GM18519 (cell line): ENCODE data around the gene TNN.
"Not testable (repeated sequence)": the region's sequence is repeated elsewhere in the genome, so short reads cannot be mapped to it uniquely, and the experiment has no call there.

ENCODE experiments used
- ATAC-seq: cut with Tn5 transposase; IDR thresholded peaks from one replicate; pipeline ENCODE4 v1.9.1; 2021; ENCODE audit warnings: mild to moderate bottlenecking, moderate library complexity; ENCODE audit not compliant: unreplicated experiment, low FRiP score

The TNN gene

GRCh38 chr1:175067362-175068106, at the start of gene TNN:
Gene TNN (plus strand): TSS chr1:175067833. CDS start chr1:175077419, 9,586 bp downstream.
- no peak for ATAC-seq

GRCh38 chr1:175019524-175019923, 48.1 kb upstream of the TNN start:
- ATAC-seq: no peak

- ATAC-seq: peak; percentile 76
Observed at GRCh38 chr1:175023043-175023921, 44.4 kb upstream of the TNN start, which contains the start of gene MRPS14. Gene MRPS14 (minus strand): TSS chr1:175023425. CDS start chr1:175023408, 17 bp downstream.

GRCh38 chr1:175023922-175024242, 43.8 kb upstream of the TNN start:
- not testable (repeated sequence) for ATAC-seq

GRCh38 chr1:175024773-175025172, 42.9 kb upstream of the TNN start:
- ATAC-seq: no peak

GRCh38 chr1:175033953-175034352, 33.7 kb upstream of the TNN start:
- ATAC-seq: no peak

- no peak for ATAC-seq
Observed at GRCh38 chr1:175034775-175035174, 32.9 kb upstream of the TNN start.

GRCh38 chr1:175035865-175036264, 31.8 kb upstream of the TNN start:
- no peak for ATAC-seq

GRCh38 chr1:175036476-175036875, 31.2 kb upstream of the TNN start:
- ATAC-seq: no peak

GRCh38 chr1:175037416-175037815, 30.2 kb upstream of the TNN start:
- ATAC-seq: no peak

GRCh38 chr1:175040324-175040879, 27.2 kb upstream of the TNN start:
- ATAC-seq: no peak

- ATAC-seq: no peak
Observed at GRCh38 chr1:175042650-175043049, 25.0 kb upstream of the TNN start.

GRCh38 chr1:175043824-175044223, 23.8 kb upstream of the TNN start:
- ATAC-seq: no peak

GRCh38 chr1:175044591-175044990, 23.0 kb upstream of the TNN start:
- ATAC-seq: not testable (repeated sequence)

GRCh38 chr1:175045097-175045496, 22.5 kb upstream of the TNN start:
- ATAC-seq: no peak

- no peak for ATAC-seq
Observed at GRCh38 chr1:175045519-175045918, 22.1 kb upstream of the TNN start.

- no peak for ATAC-seq
Observed at GRCh38 chr1:175050992-175051391, 16.6 kb upstream of the TNN start.

- no peak for ATAC-seq
Observed at GRCh38 chr1:175054736-175055135, 12.9 kb upstream of the TNN start.

- no peak for ATAC-seq
Observed at GRCh38 chr1:175062339-175062738, 5.3 kb upstream of the TNN start.

- no peak for ATAC-seq
Observed at GRCh38 chr1:175062858-175063257, 4.8 kb upstream of the TNN start.

- no peak for ATAC-seq
Observed at GRCh38 chr1:175070818-175071217, 3.2 kb downstream of the TNN start.
